NCI-H1930 (cell line): ENCODE data around the gene MXD1.

Experiments
- DNase-seq, 2 experiments: peaks; one replicate each; lab custom pipeline; 2025; lab: John Stamatoyannopoulos, UW

Gene MXD1

DNA sequence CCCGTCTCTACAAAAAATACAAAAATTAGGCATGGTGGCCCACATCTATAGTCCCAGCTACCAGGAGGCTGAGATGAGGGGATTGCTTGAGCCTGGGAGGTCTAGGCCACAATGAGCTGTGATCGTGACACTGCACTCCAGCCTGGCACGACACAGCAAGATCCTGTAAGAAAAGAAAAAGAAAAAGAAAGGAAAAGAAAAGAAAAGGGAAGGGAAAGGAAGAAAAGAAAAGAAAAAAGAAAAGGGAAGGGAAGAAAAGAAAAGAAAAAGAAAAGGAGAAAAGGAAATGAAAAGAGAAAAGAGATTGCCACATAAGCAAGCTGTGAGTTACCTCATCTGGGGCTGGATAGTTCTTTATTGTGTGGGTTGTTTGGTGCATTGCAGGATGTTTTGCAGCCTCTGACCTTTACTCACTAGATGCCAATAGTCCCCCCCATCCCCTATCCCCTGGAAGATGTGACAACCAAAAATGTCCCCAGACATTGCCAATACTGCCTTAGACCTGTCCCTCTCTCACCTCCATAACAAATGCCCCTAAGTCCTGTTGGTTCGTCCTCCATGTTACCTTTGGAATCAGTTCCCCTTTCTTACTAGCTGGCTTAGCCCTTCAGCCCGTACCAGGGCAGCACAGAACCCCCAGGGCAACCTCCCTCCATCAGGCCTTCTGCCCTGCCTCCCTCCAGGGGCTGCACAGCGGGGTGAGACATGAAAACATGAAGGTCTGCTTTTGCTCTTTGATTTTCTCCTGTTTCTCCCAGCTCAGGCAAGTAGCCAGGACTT lies 37.6 kb downstream of the MXD1 start:
- no peak for DNase-seq

DNA sequence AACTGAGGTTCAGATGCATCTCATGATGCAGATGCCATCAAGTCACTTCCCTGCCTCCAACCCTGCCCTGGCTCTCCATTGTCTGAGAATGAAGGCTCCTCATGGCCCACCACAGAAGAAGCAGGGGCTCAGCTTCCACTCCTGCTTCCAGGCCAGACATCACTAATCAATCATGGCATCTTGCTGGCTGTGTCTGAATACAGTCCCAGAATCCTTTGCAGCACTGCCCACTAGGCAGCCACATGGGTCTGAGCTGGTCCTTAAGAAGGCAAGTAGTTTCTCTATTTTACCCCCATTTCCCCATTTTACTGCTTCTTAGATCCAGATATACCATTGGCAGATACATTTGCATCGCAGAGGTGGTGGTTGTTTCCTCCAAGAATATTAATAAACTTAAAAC lies 39.2 kb downstream of the MXD1 start:
- DNase-seq: no peak

DNA sequence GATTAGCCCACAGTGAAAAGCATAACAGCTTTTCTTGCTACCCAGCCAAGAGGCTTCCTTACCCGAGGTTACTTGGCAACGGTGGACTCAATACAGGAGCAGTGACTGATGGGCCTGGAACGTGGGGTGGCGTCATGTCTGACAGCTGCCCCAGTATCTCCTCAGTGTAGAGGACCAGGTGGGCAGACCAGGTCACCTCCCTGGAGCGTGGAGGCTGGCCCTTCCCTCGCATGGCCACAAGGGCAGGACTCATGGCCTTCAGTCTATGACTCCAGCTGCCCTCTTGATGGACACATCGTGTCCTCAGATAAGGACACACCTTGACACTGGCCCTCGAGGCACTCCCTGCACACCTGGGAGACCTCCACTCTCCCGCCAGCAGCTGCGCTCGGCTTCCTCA lies 40.1 kb downstream of the MXD1 start:
- no peak for DNase-seq

DNA sequence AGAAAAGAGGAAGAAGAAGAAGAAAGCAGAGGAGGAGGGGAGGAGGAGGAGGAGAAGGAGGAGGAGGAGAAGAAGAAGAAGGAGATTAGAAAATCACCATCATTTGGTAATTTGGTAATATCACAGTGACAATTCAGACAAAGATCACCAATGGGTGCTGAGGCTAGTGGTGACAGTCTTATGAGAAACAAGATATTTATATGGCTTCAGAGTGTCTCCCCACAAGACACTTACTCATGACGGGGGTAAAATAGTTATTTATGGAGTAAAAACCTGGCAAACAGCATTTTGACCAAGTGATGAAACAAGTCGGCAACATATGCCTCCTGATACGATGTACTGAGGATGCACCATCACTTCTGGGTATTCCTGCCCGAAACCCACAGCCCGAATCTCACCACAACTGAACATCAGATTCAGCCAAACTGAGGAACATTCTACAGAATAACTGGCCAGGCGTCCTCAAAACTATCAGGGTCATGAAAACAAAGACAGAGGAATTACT lies 41.6 kb downstream of the MXD1 start:
- no peak for DNase-seq

DNA sequence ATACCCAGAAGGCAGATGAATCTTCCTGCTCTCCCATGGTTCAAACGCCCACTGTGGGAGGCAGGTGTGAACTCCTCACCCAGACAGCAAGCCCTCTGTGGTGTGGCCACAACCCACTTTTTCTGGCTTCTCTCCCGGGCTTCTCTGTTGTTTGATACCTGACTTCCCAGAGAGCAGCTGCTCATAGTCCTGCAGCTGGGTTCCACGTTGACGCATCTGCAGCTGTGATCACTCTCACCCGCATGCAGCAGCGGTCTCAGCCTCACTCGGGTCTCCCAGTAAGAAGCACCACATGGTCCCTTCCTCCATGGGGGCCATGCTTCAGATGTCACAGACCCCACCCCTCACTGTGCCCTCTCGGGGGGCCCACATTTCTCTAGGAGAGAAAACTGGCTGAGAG lies 43.1 kb downstream of the MXD1 start:
- DNase-seq: no peak

DNA sequence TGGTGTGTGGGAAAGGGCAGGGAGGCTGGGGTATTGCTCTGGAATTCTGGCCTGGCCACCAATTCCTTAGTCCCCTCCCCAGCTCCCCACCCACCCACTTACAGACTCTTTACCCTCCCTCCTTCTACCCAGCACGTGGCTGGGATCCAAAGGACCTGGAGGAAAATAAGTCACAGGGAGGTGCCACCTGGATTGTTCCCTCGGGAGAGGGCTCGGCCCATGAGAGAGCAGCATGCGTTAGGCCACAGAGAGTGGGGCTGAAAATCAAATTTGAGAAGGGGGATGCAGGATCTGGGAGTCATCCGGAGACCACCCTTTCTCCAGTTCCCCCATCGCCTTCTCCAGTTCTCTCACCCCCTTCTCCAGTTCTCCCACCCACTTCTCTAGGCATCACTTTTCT lies 43.6 kb downstream of the MXD1 start:
- DNase-seq: no peak

DNA sequence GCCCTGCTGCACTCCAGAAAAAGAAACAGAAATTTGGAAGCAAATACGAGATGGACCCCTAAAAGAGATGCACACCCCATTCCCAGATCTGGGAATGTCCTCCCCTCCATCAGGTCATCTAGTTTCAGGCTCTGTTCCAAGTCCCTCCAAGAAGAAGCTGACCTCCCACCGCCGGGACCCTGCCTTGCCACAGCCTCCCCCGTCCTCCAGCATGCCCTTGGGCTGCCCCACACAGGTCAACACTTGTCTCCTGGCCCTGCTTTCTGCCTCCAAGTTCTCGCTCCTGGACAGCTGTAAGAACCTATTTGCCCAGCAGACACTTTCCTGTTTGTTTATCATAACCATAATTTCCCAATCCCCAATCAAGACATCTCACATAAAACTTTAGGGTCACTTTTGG lies 44.5 kb downstream of the MXD1 start:
- DNase-seq: no peak

DNA sequence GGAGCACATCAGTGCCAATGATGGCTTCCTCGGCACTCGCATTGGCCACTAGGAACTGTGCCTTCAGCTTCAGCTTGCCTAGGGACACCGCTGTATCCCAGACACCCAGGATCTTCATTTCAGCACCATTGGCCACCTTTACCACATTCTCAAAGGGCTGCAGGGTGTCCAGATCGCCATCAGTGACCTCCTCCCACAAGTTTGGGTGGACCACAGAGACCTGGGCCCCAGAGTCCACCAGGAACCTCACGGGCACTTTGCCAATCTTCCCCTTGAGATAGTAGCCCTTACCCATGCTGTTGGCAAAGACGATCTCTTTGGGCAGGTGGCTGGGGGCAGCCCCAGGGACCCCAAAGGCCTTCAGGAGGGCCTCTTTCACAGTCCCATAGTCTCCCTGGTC lies 45.9 kb downstream of the MXD1 start:
- DNase-seq: no peak

DNA sequence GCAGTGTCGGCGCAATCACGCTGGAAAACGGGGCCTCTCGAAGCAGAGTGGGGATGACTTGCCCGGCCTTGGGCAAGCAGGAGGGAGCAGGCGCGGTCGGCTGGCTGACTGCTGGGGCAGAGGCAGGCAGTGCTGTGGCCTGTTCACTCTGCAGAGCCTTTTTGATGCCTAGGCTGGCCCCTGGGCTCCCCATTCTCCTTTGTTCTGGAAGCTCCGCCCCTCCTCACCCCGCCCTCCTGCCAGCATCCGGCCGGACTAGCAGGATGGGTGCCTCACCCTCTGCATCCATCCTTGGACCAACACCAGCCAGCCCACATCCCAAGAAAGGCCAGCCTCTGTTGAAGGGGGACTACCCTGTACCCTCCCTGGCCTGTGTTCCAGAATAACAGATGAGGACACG lies 46.6 kb downstream of the MXD1 start, which contains the start of gene ASPRV1:
Gene ASPRV1 (minus strand): TSS at position 136 of the 400 bp plus-strand sequence. CDS start 195 bp downstream, outside the sequence.
- no peak for DNase-seq

DNA sequence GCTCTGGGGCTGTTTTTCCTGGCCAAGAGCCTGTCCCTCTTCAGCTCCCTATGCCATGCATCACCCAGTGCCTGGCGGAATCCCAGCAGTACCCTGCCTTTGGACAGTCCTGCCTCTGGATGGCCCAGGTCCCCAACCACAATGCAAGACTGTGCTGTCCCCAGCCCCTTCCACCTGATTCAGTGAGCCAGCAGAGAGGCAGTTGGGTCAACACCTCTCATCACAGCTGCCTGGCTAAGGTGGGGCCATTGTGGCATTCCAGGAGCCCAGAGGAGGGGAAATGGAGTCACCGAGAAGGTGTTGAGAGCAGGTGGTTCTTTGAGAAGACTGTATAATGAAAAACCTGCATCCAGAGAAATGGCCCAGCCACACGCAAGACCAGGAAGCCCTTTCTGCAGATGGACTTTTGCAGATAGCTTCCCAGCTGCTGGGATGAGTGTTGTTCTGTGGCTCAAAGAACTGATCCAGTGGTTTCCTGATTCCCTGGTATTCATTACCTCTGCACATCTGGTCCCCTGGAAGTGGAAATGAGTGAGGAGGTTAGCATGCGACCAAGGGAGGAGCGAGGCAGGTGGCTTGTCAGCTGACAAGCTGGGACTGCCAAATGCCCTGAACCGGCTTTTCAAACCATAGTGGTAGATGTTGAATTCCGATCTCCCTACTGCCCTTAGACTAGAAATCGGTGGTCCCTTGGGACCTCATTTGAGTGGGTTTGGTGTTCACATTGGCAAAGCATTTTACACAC lies 48.2 kb downstream of the MXD1 start:
- DNase-seq: no peak

DNA sequence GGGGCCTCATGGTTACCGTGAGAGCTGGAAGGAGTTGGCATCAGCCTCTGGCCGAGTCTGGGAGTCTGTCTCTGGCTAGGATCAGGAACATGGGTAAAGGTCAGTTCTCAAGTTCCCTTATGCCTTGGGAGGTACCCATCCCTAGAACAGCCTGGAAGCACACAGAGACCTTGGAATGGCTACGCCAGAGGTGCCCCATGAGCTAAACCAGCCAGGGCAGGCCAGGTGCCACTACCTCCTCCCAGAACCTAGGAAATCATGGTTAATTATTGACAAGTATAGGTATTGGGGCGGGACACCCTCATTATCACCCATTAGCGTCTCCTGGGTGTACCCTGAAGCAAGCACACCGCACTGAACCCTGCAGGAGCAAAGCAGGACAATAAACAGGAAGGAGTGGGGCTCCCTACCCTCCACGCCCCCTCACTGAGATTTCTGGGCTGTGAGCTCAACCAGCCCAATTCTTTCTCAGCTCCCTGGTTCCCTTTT lies 49.5 kb downstream of the MXD1 start:
- DNase-seq: no peak

DNA sequence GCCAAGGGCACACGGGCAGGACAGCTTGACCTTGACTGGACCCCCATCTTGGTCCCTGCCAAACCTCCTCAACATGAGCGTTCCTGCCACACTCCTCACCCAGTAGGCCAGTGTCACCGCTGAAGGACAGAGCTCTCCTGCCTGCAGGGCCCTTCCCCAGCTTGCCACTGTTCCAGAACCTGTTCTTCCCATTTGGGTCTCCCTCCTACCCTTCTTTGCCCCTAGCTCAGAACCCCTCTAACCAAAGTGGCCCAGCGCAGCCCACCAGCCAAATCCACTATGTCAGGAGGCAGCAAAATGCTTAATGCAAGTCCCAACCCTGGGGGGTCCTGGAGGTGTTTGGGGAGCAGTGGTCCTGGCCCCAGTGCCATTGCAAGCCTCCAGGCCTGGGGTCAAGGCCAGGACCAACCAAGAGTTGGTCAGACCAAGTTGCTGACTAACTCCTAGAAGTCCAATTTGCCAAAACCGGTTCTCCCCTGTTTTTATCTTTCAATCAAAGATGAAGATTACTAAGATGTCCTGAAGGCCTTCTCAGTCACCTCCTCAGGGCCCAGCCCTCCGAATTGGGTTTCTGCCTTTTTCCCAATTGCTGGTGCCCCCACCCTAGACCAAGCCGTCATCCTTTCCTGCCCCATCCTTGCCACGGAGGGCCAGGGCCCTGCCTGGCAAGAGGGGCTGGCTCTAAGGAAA lies 51.0 kb downstream of the MXD1 start:
- no peak for DNase-seq

DNA sequence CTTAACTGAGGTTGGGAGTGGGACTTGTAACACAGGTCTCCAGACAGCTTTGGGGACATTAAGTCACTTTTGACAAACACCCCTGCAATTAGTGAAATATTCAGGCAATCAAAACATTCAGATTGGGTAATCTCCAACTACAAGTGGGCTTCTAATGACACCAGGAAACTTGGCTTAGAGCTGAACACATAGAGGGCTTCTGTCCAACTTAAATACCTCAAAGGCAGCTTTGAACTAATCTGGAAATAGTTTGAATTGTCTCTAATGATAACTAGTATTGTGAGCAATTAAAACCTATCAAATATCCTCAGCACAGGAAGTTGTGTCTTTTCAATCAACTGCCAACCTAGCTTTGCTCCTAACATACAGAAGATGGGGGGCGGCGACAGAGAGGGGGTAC lies 51.6 kb downstream of the MXD1 start:
- no peak for DNase-seq

DNA sequence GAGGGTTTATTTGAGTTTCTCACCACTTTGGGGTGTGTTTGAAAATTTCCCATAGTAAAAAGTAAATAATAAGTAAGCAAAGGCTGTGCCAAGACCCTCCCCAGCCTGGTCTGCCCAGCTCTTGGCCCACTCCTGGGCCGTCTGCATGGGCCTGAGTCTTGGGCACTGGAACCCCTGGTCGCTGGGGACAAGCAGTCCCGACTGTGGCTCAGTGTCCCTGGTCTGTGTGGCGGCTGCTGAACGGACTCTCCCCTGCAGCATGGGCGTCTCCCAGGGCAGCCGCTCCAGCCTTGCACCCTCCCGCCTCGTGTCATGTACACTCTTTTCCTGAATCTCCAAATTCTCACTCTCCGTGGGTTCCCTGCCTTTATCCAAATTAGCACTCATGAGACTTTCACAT lies 53.7 kb downstream of the MXD1 start:
- DNase-seq: no peak

DNA sequence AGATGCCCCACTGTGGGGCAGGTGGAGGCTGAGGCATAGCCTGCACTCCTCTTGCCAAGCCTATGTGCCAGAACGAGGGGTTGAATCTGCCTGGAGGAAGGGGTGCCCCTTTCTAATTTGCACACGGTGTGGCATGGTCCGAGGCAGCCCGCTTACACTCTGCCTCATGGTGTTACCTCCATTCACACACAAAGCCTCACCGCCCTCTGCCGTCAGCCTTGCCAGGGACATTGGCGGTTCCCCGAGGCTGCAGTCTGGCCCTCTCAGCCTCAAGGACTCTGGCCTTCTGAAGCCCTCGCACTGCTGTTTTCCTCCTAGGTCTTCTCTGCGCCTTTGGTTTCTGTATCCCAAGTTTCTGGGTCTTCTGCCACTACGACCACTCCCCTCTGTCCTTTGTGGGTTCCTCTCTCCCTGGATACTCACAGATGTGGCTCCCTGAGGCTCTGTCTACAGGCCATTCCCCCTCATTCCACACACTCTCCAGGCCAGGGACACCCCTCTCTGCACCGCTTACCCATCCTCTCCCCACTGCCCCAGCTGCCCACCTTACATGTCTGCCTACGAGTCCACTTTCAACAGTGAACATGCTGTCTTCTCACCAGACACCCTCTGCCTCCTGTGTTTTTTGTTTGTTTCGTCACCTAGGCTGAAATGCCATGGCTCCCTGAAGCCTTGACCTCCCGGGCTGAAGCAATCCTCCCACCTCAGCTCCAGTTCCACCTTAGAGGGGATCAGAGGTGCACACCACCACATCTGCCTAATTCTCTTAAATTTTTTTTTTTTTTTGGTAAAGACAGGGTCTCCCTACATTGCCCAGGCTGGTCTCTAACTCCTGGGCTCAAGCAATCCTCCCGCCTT lies 54.4 kb downstream of the MXD1 start:
- DNase-seq: no peak

DNA sequence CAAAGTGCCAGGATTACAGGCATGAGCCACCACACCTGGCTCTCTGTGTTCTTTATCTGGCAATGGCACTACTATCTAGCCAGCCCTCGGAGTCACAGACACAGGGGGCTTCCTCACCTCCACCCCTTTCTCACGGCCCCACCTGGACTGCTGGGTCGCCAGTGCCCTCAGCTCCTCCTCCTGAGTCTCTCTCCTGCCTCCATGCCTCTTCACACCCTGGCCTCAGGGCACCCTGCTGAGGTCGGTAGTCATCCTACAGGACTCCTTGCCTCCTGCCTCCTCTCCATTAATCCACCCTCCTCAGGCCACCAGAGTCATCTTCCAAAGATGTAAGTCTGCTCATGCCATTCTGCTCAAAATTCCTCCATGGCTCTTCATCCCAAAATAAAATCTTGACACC lies 55.1 kb downstream of the MXD1 start:
- no peak for DNase-seq

DNA sequence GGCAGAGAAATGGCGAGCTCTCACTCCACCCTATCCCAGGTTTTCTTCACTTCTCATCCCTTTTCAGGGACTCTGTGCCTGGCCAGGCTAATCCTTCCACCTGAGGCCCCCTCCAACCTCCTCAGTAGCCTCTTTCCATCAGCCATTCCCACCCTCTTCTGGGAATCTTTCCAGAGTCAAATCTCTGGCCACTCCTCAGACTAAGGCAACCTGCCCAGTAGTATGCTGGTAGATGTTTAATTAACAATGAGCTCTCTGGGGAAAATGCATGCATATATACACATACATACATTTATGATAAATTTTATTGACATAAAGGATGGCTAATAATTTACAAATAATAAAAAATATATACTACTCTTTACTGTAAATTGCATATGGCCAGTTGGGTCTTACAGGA lies 57.9 kb downstream of the MXD1 start:
- no peak for DNase-seq

DNA sequence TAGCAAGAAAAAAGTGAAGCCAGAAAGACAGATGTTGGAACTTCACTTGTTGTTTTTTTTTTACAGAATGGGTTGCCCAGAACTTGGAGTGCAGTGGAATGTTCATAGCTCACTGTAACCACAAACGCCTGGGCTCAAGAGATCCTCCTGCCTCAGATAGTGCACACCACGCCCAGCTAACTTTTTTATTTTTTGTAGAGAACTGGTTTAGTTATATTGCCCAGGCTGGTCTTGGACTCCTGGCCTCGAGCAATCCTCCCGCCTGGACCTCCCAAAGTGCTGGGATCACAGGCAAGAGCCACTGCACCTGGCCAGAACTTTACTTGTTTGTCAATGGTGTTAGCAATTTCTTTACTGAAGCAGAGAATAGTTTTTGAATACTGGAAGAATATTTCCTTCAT lies 58.4 kb downstream of the MXD1 start:
- DNase-seq: no peak

DNA sequence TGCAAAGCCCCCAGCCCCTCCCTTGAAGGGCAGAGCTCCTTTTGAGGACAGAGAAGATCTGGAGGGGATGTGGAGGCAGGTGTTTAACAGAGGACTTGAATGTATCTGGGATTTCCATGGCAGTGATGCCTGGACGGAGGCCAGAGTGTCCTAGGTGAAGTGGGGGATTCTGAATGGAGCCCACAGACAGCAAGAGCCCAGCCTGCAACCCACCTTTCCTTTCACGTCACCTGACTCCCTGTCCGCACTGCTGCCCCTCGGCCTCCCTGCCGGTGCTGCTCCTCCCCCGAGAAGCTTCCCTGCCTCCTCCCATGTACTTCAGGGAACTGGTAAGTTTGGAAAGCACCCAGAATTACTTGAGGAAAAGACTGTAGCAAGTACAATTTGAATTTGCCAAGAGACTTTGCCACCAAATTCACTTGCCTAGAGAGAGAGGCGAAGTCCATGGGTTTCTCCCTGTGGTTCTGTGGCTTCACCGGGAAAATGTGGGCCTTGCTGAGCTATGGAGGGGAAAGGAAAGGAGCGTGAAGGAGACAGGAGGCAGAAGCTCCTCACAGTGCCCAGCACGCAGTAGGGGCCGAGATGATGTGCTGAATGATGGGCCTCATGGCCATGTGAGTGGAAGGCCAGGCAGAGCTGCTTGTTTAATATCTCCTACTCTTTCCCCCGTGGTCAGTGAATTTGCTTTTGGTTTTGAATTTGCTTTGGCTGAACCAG lies 60.4 kb downstream of the MXD1 start:
- no peak for DNase-seq

DNA sequence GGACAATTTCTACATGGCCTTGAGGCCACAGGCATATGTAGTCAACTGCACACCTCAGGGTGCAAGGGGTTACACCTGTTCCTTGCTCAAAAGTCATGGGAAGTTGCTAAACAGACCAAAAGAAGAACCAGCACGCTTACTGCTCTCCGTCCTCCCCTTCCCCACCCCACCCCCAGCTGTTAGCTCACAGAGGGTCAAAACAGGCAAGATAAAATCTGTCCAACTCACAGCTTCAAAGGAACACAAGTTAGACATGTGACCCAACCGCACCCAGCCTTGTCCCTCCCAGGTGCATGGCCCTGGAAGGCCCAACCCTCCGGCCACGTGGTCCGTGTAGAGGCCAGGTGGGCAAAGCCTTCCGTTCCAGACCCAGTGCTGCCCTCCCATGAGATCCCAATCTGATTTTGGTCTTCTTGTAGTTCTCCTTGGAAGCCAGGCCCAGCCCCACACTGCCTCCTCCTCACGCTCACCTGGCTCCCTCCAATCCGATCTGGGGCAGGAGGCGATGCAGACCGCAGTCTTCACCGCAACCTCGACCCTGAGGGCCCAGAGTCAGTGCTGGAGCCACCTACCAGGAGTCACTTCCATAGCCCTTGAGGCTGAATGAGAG lies 61.0 kb downstream of the MXD1 start:
- no peak for DNase-seq

DNA sequence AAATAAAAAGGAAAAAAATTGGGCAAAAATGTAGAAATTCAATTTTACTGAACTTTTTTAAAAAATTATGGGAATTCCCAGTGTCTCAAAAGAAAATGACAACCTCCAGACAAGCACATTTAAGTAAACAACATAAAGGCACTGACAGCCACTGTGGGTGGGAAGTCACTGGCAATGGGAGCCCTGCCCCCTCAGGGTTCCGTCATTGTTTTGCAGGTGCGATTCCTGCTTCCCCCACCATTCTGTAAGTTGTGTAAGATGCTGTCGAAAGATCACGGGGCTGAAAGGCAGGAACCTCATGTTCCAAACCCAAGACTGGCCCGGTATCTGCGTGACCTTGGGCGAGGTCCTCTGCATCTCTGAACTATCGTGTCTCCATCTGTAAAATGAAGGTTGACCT lies 62.3 kb downstream of the MXD1 start:
- DNase-seq: no peak
